ENCODE data around the gene CDK5RAP1.
A peak's percentile ranks its signal among the peaks of the same experiment; 100 is the strongest.
"Not testable (repeated sequence)": the region's sequence is repeated elsewhere in the genome, so short reads cannot be mapped to it uniquely, and the experiment has no call there.

Gene CDK5RAP1

DNA sequence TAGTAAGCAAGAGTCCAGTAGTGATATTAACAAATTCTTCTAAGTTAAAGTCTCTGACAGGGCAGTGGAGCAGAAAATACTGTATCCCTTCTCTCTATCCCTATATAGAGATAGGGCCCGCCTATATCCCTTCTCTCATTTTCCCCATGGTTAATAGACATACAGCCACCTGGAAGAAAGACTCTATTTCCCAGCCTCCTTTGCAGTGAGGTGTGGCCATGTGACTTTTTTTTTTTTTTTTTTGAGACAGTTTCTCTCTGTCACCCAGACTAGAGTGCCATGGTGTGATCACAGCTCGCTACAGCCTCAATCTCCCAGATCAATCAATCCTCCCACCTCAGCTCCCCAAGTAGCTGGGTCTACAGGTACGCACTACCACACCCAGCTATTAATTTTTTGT is 16.7 kb upstream of the CDK5RAP1 start:
- no peak for DNase-seq

DNA sequence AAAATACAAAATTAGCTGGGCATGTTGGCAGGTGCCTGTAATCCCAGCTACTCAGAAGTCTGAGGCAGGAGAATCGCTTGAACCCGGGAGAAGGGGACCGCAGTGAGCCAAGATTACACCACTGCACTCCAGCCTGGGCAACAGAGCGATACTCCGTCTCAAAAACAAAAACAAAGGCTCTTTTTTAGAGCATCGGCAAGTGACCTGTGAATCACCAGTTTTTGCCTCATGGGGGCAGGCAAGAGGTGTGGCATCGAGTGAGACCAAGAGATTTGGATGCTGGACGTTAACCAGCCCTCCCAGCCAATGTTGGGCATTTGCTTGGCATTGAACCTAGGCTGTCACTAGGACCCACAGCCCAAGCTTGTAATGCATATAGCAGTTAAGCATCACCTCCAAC is 14.6 kb upstream of the CDK5RAP1 start:
- no peak for DNase-seq

DNA sequence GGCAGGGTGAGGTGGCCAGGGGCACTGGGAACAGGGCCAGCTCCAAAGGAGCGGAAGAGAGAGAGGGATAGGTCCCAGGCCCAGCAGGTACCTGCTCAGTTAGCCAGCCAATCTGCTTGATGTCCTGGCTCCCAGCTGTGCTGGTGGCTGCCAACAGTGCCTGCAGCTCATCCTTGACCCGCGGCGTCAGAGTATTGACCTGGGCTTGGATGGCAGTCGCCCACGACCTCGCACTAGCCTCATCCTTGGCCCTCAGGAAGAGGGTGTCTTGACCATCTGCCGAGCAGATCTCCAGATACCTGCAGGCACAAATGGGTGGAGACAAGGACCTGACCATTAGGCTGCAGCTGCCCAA is 11.1 kb upstream of the CDK5RAP1 start:
- no peak for DNase-seq

DNA sequence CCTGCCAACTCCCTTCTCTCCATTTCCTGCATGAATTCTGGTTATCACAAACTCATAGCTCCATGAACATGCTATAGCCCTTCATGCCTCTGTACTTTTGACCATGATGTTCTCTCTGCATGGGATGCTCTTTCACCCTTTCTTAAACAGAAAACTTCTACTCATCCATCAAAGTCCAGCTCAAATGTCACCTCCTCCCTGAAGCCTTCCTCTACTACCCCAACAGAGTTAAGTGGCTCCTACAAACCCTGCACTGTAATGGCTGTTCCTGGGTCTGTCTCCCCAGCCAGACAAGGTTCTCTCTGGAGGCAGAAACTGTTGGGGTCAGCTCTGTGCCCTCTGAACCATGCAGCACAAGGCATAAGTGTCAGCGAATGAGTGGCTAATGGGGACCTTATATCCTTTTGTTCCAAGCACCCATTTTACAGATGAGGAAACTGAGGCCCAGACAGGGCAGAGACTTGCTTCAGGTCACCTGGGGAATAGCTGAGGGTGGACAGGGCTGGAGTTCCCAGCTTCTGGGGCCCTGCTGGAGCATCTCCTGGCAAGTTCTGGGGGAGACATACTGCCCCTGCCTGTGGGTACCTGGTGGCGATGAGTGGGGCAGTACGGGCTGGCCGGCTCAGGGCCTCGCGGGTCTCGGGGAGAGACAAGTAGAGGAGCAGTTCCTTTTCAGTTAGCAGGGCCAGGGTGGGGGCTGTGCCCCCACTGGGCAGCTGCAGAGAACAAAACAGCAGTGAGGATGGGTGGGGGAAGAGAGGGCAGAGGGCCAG is 10.6 kb upstream of the CDK5RAP1 start:
- DNase-seq: no peak

DNA sequence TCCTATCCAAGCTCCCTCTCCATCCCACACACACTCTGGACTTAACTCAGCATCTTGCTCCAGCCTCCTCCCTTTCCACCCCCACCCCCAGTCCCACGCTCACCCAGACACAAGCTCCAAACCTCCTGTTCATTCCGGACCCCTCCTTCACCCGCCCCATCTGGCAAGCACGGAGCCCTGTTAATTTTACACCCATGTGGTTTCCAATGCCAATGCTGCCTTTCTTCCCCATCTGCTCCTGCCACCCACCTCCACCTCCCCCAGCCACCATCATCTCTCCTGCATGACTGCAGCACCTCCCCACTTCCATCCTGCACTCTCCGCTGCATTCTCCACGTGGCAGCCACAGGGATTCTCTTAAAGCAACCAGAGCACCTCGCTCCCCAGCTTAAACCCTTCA is 9.9 kb upstream of the CDK5RAP1 start:
- peak; percentile 59 for DNase-seq

DNA sequence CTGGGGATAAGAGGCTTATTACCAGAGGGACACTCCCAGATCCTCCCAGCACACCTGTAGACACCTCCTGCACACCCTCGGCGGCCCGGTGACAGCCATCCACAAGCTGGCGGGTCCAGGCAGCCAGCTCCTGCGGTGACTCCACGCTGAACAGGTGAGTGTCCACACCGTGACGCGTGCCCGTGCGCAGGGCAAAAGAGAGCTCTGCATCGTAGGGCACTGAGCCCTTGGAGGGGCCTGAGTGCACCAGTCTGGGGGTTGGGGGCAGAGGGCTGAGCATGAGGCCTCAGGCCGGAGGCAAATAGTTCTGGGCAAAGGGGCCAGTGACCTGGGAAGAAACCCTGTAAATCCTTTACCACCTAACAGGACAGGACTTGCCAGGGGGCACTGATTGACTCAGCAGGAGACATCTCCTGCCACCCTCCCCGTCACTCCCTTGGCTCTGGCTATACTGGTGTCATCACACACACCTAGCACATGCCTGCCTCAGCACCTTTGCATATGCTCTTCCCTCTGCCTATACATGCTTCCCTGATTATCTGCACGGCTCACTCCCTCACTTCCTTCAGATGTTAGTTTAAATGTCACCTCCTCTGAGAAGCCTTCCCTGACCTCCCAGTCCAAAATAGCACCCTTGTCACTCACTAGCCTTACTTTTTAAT is 8.9 kb upstream of the CDK5RAP1 start:
- no peak for DNase-seq

DNA sequence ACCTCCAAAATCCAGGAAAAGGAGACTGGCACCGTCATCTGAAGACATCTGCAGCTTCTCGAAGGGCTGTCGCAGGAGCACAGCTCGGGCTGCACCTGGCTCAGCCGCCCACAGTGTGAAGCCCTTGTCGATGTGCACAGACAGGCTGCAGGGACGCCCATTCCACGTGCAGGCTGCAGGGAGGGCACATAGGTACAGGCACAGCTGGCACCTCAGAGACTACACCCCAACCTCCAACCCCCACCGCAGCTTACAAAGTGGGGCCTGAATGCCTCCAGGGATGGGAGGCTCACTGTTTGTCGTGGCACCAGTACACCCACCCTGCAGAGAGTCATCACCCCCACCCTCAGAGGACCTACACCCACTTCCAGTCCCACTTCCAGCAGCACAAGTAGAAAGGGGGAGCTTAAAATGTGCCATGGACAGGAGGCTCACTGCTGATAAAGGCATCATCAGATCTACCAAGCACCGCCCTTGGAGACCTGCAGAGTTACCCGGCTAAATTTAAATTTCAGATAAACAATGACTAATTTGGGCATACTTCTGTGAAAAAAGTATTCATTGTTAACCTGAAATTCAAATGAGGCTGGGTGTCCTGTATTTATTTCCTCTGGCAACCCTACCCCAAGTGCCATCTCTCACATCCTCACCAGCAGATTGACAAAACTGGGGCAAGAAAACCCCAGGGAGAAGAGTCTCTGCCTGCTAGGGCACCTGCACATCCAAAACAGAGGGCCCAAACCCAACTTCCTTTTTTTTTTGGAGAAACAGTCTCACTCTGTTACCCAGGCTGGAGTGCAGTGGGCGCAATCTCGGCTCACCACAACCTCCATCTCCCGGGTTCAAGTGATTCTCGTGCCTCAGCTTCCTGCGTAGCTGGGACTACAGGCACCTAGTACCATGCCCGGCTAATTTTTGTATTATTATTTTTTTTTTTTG is 7.7 kb upstream of the CDK5RAP1 start:
- no peak for DNase-seq

DNA sequence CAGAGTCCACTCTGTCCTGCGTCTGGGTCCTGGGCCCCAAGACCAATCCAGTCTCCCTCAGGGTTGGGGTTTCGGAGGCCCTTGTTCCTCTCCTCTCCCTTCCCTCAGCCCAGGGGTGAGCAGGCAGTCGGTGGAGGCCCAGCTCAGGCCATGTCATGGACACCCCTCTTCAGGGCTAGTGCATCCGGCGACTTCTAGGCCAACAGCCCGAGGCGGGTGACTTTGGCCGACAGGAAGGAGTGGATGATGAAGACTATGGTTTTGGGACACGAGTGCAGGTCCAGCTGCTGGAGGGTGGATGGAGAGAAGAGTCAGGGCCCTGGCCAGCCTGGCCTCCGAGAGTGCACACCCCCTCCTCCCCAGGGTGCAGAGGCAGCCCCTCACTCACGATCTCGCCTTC is 7.0 kb upstream of the CDK5RAP1 start:
- no peak for DNase-seq

DNA sequence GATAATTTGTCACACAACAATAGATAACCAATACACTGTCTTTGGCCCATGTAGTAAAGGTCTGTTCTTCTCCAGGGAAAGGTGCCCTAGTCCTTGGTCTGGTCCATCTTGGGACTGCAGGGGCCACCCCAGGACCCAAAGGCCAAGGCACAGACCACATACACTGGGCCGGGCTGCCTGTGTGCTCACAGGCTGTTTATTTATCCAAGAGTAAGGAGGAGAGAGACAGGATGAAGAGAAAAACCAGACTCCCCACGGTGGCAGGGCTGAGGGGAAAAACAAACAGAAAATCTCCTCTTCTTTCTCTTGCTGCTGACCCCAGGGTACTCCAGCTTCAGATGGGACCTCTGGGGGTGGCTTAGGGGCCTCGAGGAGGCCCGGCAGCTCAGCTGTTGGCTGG is 6.5 kb upstream of the CDK5RAP1 start:
- no peak for DNase-seq

DNA sequence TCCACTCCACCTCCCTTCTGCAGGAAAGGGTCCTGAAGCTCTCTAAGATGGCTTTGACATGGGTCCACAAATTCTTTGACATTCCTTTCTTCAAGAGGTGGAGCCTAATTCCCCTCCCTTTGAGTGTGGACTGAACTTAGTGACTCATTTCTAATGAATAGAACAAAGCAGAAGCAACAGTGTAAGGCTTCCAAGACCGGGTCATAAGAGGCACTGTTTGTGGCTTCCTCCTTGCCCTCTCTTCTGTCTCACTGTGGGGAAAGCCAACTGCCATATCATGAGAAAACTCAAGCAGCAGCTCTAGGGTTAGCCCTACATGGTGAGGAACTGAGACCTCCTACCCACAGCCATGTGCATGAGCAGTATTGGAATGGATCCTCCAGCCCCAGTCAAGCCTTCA is 5.9 kb upstream of the CDK5RAP1 start:
- DNase-seq: no peak

DNA sequence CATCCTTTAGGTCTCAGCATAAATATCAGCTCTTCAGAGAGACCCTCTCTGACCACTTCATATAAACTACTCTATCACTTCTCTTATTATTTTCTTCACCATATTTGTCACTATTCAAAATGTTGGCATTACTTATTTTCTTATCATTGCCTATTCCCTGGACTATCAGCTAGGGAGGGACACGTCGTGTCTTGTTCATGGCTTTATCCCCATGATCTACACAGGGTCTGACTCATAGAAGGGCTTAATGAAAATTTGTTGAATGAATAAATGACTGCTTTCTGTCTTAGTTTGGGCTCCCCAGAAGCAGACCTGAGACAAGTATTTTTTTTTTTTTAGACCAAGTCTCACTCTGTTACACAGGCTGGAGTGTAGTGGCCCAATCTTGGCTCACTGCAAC is 3.0 kb upstream of the CDK5RAP1 start:
- DNase-seq: no peak

DNA sequence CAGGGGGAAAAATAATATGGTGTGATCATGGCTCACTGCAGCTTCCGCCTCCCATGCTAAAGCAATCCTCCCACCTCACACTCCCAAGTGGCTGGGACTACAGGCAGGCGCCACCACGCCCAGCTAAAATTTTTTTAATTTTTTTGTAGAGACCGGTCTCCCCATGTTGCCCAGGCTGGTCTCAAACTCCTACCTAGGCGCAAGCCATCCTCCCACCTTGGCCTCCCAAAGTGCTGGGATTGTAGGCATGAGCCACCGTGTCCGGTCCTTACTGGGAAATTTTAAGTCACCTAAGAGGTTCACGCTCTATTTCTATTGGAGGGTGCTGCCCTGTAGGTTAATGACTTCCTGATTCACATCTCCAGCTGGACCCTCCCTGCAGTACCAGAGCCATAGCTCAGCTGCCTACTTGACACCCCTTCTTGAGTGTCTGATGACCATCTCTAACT is 626 bp upstream of the CDK5RAP1 start:
- DNase-seq: no peak

DNA sequence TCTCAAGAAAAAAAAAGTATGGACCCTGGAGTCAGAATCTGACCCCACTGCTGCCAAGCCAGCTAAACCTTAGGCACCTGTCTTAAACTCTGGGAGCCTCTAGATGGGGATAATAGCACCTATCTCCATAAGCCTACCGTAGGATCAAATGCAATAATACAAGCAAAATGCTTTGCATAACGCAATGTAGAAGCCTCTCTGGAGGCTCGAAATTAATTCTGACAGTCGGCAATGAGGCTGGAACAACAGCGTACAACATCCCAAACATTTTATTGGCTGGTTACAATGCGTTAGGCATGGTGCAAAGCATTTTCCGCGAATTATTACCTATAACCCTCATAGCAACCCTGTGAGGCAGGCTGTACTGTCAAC is 521 bp downstream of the CDK5RAP1 start:
- peak; percentile 3 for DNase-seq

DNA sequence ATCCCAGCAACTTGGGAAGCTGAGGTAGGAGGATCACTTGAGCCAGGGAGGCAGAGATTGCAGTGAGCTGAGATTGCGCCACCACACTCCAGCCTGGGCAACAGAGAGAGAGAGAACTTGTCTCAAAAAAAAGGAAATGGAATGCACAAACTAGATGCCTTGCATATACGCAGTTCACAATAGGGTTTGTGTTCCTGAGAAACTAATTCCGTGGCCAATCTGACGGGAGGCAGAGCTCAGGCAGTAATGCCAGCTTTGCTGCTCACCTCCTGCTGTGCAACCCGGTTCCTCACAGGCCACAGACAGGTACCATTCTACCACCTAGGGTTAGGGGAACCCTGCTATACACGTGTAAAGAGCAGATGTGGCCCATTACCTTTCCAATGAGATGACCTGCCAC is 1.4 kb downstream of the CDK5RAP1 start:
- no peak for DNase-seq

DNA sequence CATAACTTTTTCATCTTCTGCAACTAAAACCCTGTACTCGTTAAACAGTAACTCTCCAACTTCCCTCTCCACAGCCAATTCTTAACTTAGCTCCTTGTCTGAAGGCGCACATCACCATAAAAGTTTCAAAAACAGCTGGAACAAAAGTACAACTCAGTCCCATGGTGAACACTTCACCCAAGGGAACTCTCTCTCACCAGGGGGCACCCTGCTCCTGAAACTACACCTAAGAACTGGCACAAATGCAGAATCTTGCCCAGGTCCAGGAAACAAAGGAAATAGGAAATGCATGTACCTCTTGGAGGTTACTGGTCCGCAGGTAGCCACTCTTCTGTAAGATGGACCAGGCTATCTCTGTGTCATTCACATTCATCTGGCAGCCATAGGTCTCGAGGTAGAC is 6.6 kb downstream of the CDK5RAP1 start:
- DNase-seq: no peak

DNA sequence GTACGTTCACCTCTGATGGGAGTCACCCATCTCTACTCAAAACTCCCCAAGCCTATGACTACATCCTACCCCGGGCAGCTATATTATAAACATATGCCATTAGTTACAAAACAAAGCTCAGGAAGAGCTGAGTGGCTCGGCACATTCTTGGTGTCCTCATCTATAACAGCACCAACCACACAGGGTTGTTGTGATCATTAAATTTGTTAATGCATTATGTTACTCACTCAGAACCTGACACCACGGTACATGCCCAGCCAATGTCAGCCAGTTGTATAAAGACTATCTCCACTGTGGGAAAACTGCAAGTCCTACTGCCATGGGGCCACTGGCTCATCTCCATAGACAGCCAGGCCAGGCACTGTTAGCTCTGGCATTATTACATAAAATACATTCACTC is 7.7 kb downstream of the CDK5RAP1 start:
- no peak for DNase-seq

DNA sequence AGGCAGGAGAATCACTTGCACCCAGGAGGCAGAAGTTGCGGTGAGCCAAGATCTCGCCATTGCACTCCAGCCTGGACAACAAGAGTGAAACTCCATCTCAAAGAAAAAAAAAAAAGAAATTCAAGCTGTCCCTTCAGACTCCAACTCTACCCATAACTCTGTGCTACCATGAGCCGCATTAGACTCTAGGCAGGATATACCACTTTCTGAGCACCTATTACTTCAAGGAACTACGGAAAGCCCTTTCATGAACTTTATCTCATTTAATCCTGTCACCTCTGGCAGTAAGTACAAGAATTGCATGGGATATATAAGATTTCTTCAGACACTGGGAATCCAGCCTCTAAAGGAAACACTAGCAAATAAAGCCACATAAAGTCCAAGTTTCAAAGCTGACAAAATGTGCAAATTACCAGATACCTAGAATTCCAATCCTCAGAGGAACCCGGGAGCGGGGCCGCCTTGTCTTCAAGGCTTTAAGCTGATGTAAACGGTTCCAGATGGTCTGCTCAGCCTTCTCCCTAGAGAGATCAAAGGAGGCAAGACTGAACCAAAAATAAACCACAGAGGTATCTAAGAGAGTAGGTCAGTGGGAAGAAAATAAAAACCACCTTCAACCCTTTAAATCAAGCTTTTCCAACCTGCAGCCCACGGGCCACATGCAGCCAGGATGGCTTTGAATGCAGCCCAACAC is 9.4 kb downstream of the CDK5RAP1 start:
- no peak for DNase-seq

DNA sequence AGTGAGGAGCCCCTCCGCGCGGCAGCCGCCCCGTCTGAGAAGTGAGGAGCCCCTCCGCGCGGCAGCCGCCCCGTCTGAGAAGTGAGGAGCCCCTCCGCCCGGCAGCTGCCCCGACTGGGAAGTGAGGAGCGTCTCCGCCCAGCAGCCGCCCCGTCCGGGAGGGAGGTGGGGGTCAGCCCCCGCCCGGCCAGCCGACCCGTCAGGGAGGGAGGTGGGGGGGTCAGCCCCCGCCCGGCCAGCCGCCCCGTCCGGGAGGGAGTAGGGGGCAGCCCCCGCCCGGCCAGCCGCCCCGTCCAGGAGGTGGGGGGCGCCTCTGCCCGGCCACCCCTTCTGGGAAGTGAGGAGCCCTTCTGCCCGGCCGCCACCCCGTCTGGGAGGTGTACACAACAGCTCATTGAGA is 12.0 kb downstream of the CDK5RAP1 start:
- DNase-seq: not testable (repeated sequence)

DNA sequence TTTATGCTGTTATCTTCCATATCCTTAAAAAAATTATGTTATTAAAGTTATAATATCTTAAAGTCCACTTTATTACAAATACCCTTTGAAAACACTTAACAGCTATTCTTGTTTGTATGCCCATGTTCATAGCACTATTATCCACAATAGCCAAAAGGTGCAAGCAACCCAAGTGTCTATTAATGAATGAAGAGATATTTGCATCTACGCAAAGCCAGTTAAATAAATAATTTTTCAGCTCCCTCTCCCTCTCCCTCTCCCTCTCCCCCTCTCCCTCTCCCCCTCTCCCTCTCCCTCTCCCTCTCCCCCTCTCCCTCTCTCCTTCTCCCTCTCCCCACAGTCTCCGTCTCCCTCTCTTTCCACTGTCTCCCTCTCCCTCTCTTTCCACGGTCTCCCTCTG is 13.1 kb downstream of the CDK5RAP1 start:
- no peak for DNase-seq

DNA sequence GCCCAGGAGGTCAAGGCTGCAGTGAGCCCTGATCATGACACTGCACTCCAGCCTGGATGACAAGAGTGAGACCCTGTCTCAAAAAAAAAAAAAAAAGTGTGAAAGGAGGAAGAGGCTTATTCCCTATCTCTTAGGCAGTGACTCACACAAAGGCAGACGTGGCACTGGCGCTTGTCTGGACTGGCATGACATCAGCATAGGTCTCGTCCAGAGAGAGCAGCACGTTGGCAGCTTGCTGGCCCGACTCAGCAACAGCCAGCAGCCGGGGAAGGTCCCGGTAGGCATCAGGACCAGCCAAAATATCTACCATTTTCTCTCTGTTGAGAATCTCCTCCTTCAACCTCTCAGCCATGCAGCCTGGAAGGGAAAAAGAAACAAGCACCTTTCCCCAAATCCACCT is 14.1 kb downstream of the CDK5RAP1 start:
- DNase-seq: no peak

DNA sequence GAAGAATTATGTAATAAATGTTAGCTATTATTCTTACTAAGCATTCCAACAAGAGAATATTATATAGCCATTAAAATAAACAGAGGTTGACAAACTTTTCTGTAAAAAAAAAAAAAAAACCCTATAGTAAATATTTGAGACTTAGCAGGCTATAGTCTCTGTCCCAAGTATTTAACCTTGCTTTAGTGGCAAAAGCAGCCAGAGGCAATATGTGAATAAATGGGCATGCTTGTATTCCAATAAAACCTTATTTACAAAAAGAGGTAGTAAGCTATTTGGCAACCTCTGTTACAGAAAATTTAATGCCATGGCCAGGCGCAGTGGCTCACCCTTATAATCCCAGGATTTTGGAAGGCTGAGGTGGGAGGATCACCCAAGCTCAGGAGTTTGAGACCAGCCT is 14.6 kb downstream of the CDK5RAP1 start:
- no peak for DNase-seq

DNA sequence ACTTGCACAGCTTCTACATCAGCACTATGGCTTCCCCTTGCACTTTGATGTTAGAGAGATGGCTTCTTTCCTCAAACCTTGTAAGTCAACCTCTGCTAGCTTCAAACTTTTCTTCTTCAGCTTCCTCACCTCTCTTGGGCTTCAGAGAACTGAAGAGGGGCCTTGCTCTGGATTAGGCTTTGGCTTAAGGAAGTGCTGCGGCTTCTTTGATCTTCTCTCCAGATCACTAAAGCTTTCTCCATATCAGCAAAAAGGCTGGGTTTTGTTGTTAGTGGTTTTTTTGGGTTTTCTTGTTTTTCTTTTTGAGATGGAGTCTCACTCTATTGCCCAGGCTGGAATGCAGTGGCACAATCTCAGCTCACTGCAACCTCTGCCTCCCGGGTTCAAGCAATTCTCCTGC is 24.0 kb downstream of the CDK5RAP1 start:
- DNase-seq: no peak
